Ishikawa (cell line): Measurements from ENCODE around the gene GLO1.

Experiments used
- TAF1 ChIP-seq: IDR thresholded peaks from 2 replicates; pipeline ENCODE4 v1.6.1; 2012; ENCODE audit warnings: low read depth, mild to moderate bottlenecking
- TF ChIP-seq, protein P1 (sequence below): IDR thresholded peaks from 2 replicates; pipeline ENCODE4 v1.6.1; 2012

DNA sequence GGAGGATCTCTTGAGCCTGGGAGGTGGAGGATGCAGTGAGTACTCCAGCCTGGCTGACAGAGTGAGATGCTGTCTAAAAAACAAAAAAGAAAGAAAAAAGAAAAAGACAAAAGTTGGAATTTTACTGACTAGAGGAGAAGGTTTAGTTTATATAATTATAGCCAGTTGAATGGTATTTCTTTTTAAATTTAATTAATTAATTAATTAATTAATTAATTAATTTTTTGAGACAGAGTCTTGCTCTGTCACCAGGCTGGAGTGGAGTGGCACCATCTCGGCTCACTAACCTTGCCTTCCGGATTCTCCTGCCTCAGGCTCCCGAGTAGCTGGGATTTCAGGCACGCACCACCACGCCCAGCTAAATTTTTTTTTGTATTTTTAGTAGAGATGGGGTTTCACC is 20.8 kb upstream of the GLO1 start:
- TF ChIP-seq, protein P1, sequence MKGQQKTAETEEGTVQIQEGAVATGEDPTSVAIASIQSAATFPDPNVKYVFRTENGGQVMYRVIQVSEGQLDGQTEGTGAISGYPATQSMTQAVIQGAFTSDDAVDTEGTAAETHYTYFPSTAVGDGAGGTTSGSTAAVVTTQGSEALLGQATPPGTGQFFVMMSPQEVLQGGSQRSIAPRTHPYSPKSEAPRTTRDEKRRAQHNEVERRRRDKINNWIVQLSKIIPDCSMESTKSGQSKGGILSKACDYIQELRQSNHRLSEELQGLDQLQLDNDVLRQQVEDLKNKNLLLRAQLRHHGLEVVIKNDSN = no peak
- TF ChIP-seq TAF1 = no peak
